ENCODE measurements around the gene SENP1. TPM values are rescaled to one million over a fixed set of nuclear protein-coding genes. Genes with fewer than 3 reads are reported as not detected.

The SENP1 gene
- total and polyA plus RNA-seq, 8 donors, result 1.9 to 8.9 (median 7.0) TPM

DNA sequence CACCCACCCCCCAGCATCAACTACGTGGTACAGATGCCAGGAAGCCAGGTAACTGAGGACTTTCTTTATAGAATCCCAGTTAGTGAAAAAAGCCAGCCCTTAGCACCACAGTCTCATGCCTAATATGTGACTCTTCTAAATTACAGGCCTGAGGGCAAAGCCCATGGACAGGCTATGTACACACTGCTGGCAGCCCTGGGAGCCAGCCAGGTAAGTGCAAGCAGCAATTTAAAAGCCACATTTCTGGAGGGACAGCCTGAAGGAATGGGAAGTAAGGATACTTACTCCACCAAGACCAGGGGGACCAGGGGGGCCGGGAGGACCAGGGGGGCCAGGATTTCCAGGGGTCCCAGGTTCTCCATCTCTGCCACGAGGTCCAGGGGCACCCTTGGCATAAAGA lies 108.6 kb downstream of the SENP1 start:
- no peak overlapping the region for H3K4me3 ChIP-seq
- FAIRE-seq (no peak), DNase-seq (peak in 1 of 6 donors; percentile 17), ATAC-seq (no peak)
- no peaks in the 10 kb centered on the region for H3K36me3 ChIP-seq
- TF ChIP-seq, protein P1, sequence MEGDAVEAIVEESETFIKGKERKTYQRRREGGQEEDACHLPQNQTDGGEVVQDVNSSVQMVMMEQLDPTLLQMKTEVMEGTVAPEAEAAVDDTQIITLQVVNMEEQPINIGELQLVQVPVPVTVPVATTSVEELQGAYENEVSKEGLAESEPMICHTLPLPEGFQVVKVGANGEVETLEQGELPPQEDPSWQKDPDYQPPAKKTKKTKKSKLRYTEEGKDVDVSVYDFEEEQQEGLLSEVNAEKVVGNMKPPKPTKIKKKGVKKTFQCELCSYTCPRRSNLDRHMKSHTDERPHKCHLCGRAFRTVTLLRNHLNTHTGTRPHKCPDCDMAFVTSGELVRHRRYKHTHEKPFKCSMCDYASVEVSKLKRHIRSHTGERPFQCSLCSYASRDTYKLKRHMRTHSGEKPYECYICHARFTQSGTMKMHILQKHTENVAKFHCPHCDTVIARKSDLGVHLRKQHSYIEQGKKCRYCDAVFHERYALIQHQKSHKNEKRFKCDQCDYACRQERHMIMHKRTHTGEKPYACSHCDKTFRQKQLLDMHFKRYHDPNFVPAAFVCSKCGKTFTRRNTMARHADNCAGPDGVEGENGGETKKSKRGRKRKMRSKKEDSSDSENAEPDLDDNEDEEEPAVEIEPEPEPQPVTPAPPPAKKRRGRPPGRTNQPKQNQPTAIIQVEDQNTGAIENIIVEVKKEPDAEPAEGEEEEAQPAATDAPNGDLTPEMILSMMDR (IDR thresholded peaks at IDR 0.05), result no peak
- 50 to 51% methylated on average over 3 of the region's 3 CpGs for WGBS, 2 donors
- H3K4me1 ChIP-seq, result peaks cover 4 to 11% (median 10%) of the 10 kb centered on the region in 3 donors
- H3K27me3 ChIP-seq, result peaks cover 0 to 3% (median under 1%) of the 10 kb centered on the region in 4 donors
- H3K27ac ChIP-seq, result no peak overlapping the region
- intact Hi-C loops (cut with DNase I), result no loop called here
- H3K9me3 ChIP-seq, result no peaks in the 10 kb centered on the region

GRCh38 chr12:47995981-47996401 lies 109.9 kb downstream of the SENP1 start:
- FAIRE-seq, result no peak
- Histone ChIP-seq H3K4me3 (no peak overlapping the region), H3K9me3 (no peaks in the 10 kb centered on the region), H3K4me1 (no peaks in the 10 kb centered on the region), H3K36me3 (no peaks in the 10 kb centered on the region), H3K27me3 (no peaks in the 10 kb centered on the region), H3K27ac (no peak overlapping the region)
- DNase-seq, result peak in 1 of 6 donors; percentile 32
- intact Hi-C loops (cut with DNase I), result no loop called here
- TF ChIP-seq, protein P1 (IDR thresholded peaks at IDR 0.05), result no peak
- WGBS, 2 donors, result 42 to 45% methylated on average over 4 of the region's 4 CpGs
- ATAC-seq, result peak in 3 of 4 donors; percentile 23 to 74 (median 41)

DNA sequence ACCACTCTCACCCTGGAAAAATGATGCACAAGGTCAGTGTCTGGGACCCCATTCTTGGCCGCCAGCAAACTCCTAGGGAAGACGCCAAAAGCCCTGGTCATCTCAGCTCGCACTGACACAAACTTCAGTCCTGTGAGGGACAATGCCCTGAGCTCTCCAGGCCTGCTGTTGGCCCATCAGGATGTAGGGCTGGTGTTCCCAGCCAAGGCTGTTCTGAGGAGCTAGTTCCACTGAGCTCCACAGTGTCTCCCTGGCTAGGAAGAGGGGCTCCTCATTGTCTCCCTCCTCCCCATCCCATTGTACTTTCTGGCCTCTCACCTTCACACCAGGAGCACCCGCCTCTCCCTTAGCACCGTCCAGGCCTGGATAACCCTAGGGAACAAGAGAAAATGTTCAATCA lies 112.4 kb downstream of the SENP1 start:
- Histone ChIP-seq H3K36me3 (no peaks in the 10 kb centered on the region), H3K9me3 (no peaks in the 10 kb centered on the region), H3K4me1 (no peaks in the 10 kb centered on the region), H3K4me3 (no peak overlapping the region), H3K27ac (no peak overlapping the region), H3K27me3 (no peaks in the 10 kb centered on the region)
- no peak for DNase-seq
- WGBS, 2 donors, result 83 to 90% methylated on average over 5 of the region's 5 CpGs
- TF ChIP-seq, protein P1 (IDR thresholded peaks at IDR 0.05), result no peak
- ATAC-seq, result no peak
- intact Hi-C loops (cut with DNase I), result no loop called here
- FAIRE-seq, result no peak

Small RNAs within 50 kb of the gene (microRNA-seq; reads per million reads assigned to microRNA genes)
- 0 to 1.8 reads per million in 2 donors for gene MIR6505

Other genes with a start within 250 kb of the SENP1 start
- 1 to 10 TPM; 1.3 to 5.5 (median 3.5) TPM for gene VDR, start 201.1 kb downstream of the SENP1 start, total RNA-seq
- 1 to 10 TPM; 1.2 to 1.7 TPM for gene VDR, start 201.1 kb downstream of the SENP1 start, polyA plus RNA-seq
- 10 to 100 TPM; 25.6 to 42.1 (median 31.7) TPM for gene TMEM106C, start 142.5 kb downstream of the SENP1 start, total RNA-seq
- gene TMEM106C, start 142.5 kb downstream of the SENP1 start, polyA plus RNA-seq, result 10 to 100 TPM; 24.7 to 44.7 TPM
- gene COL2A1, start 101.6 kb downstream of the SENP1 start, total RNA-seq, result under 1 TPM in 1 of 6 donors, not detected in 5; 0.06 TPM
- gene COL2A1, start 101.6 kb downstream of the SENP1 start, polyA plus RNA-seq, result under 1 TPM; 0.04 to 0.12 TPM
- 10 to 100 TPM in 4 of 6 donors, 1 to 10 TPM in 2; 7.0 to 23.1 (median 11.3) TPM for gene PFKM, start 13.3 kb upstream of the SENP1 start, total RNA-seq
- 10 to 100 TPM in 1 of 2 donors, 1 to 10 TPM in 1; 9.9 to 27.5 TPM for gene PFKM, start 13.3 kb upstream of the SENP1 start, polyA plus RNA-seq
- gene ASB8, start 51.4 kb upstream of the SENP1 start, total RNA-seq, result 10 to 100 TPM; 17.6 to 27.6 (median 20.7) TPM
- 10 to 100 TPM in 1 of 2 donors, 1 to 10 TPM in 1; 8.1 to 17.0 TPM for gene ASB8, start 51.4 kb upstream of the SENP1 start, polyA plus RNA-seq
- gene CCDC184, start 77.6 kb upstream of the SENP1 start, total RNA-seq, result under 1 TPM; 0.16 to 0.76 (median 0.34) TPM
- gene CCDC184, start 77.6 kb upstream of the SENP1 start, polyA plus RNA-seq, result 1 to 10 TPM in 1 of 2 donors, under 1 TPM in 1; 0.61 to 3.1 TPM
- not detected for gene OR10AD1, start 97.2 kb upstream of the SENP1 start, total RNA-seq
- not detected for gene OR10AD1, start 97.2 kb upstream of the SENP1 start, polyA plus RNA-seq
- 10 to 100 TPM in 5 of 6 donors, 1 to 10 TPM in 1; 9.9 to 14.4 (median 12.3) TPM for gene ZNF641, start 244.8 kb upstream of the SENP1 start, total RNA-seq
- 1 to 10 TPM; 8.0 to 9.2 TPM for gene ZNF641, start 244.8 kb upstream of the SENP1 start, polyA plus RNA-seq